C4-2B (cell line): ENCODE results near the gene TMEM167A.

Experiments
- H3K27ac ChIP-seq: fragments of 450-650 bp; 2 replicates; pipeline ENCODE4 v1.5.1; 2017
- CTCF ChIP-seq: fragments of 450-650 bp; conservative IDR thresholded peaks from 2 replicates; pipeline ENCODE4 v1.5.1; 2017; ENCODE audit warnings: mild to moderate bottlenecking
- ZFX ChIP-seq: fragments of 450-650 bp; IDR thresholded peaks from 2 replicates; pipeline ENCODE4 v1.6.1; 2017

The TMEM167A gene

DNA sequence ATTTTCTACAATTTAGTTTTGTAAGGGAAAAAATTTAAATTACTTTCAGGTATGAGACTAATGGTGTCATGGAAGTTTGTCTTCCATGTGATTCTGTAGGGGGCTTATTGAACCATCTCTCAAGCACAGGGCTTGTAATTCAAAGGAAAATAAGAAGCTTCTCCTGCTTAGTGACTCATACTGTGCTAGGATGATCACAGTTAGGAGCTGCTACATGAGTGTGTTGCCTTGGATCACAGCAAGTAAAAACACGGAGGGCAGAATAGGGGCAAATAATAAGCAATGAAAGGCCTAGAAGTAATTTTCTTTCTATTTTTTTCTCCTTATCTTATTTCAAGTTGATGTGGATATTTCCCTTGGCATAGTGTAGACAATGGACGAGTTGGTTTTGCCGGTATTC, 28.9 kb downstream of the TMEM167A start:
- no peak overlapping the region for H3K27ac ChIP-seq
- no peak for TF ChIP-seq CTCF
- TF ChIP-seq ZFX: no peak

DNA sequence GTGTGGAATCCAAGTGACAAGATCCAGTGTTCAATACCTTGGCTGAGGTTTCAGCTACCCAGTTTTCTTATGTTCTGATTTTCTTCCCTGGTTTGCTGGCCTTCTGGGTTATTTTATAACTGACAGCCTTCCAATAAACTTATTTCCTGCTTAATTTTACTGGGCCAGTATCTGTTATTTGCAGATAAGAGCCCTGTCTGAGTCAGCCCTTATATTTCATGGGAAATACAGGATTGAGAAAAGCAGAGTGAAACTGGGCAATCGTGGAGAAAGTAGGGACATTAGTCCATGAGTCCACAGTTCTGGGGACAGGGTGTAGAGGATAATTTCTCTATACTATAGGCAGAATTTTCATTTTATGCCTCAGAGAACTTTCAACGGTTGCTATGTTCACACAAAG, 32.3 kb downstream of the TMEM167A start:
- TF ChIP-seq CTCF (no peak), ZFX (no peak)
- H3K27ac ChIP-seq: no peak overlapping the region

DNA sequence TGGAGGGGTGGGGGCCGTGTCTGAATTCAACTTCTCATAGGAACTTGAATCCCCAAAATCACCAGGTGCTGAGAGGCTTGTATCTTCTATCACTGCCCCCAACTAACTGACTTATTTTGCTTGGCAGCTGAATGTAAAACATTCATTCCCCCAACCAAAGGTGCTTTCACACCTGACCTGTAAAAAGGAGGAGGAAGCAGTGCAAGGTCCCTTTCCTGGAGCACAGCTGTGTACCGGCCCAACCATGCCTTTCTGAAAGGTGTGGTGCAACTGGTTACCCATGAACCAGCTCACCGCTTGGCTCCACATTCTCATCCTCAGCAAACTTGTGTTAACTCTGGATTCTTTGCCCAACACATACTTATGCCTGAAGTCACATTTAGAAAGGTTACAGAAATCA, 34.7 kb downstream of the TMEM167A start:
- TF ChIP-seq ZFX (no peak), CTCF (no peak)
- H3K27ac ChIP-seq: no peak overlapping the region

GRCh38 chr5:83038924-83039323, 38.3 kb downstream of the TMEM167A start:
- no peak for TF ChIP-seq ZFX
- TF ChIP-seq CTCF: no peak
- no peak overlapping the region for H3K27ac ChIP-seq

DNA sequence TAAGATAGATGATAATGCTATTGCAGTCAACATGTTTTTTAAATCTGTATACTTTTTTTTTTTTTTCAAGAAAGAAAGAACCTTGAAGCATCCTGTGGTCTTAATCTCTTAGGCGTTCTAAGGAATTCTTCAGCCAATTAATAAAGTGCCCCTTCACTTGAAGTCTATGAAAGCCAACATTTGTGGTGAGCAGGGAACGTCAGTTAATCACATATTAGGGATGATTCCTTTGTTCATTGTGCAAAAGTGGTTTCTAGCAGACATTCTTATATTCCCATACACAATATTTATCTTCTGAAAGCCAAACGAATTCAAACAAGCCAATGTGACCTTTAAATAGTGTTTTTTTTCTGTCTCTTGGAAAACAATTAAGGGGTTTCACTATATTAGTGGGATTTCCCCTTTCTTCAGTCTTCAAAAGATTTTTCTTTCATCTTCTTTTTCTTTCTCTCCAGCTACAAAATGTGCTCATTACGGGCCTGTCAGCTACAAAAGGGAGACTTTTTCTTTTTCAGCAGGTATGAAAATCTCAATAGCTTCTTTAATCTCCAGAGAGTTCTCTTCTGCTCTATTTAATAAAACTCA, 40.1 kb downstream of the TMEM167A start:
- no peak for TF ChIP-seq ZFX
- TF ChIP-seq CTCF: no peak
- no peak overlapping the region for H3K27ac ChIP-seq

- TF ChIP-seq ZFX (no peak), CTCF (no peak)
- H3K27ac ChIP-seq: no peak overlapping the region
Measured at GRCh38 chr5:83035373-83036100, 41.7 kb downstream of the TMEM167A start.

DNA sequence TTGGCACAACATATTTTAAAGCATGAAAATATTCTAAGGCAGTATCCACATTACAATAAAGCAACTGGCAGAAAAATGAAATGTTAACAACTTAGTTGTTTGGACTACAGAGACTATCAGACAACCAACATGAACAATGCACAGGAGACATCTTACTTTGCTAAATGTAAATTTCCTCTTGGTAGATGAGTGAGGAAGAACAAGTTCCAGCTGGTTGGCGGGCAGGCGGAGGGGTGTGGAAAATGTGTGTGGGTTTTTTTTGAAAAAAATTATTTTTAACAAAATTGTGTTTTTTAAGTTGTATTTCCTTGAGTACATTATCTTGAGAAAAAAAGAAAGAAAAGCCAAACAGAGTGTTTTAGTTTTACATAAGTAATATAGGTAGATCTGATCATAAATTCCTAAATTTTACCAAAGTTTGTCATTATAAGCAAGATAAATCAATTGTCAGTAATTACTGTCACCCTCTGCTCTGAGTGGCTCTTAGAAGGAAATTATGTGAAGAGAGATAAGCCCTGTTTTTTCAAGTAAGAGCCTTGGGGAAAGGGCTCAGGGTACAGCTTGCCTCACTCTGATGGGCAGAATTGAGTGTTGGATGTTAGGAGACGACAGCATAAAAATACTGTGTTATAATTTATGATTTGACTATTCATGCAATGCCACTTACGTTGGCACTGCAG, 42.5 kb downstream of the TMEM167A start:
- TF ChIP-seq CTCF (no peak), ZFX (no peak)
- no peak overlapping the region for H3K27ac ChIP-seq
